ENCODE measurements around the gene LHFPL3. TPM values are rescaled to one million over a fixed set of nuclear protein-coding genes. Genes with fewer than 3 reads are reported as not detected.

Gene LHFPL3
- total RNA-seq, 1 donor from 2014 or later = not detected

DNA sequence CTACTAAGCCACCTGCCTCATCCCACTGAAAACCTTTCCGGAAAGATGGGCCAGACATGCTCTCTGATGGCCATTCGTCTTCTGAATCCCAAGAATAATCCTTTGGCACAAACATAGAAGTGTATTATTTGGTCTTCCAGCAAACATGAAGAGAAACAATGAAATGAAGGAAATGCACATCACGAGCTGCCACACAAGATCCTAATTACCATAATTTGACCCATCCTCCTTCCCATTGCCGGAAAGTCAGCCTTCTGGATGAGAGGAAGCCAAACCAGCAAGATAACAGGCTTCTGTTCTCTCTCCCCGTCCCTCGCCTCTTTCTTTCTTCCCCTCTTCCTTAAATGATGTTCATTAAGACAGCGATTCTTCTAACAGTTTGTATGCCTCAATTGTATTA, 466.7 kb downstream of the LHFPL3 start:
- Mint-ChIP-seq H3K27me3 (peaks cover 3% of the 10 kb centered on the region), H3K36me3 (ENCODE audit: insufficient read depth) (no peaks in the 10 kb centered on the region), H3K4me3 (ENCODE audit: low read depth) (no peak overlapping the region), H3K27ac (no peak overlapping the region), H3K9me3 (ENCODE audit: low read depth) (no peaks in the 10 kb centered on the region), H3K4me1 (ENCODE audit: low read depth) (peaks cover 2% of the 10 kb centered on the region)
- TF ChIP-seq, protein P1, sequence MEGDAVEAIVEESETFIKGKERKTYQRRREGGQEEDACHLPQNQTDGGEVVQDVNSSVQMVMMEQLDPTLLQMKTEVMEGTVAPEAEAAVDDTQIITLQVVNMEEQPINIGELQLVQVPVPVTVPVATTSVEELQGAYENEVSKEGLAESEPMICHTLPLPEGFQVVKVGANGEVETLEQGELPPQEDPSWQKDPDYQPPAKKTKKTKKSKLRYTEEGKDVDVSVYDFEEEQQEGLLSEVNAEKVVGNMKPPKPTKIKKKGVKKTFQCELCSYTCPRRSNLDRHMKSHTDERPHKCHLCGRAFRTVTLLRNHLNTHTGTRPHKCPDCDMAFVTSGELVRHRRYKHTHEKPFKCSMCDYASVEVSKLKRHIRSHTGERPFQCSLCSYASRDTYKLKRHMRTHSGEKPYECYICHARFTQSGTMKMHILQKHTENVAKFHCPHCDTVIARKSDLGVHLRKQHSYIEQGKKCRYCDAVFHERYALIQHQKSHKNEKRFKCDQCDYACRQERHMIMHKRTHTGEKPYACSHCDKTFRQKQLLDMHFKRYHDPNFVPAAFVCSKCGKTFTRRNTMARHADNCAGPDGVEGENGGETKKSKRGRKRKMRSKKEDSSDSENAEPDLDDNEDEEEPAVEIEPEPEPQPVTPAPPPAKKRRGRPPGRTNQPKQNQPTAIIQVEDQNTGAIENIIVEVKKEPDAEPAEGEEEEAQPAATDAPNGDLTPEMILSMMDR (IDR thresholded peaks at IDR 0.05; ENCODE audit: unreplicated experiment) = no peak
- DNase-seq (ENCODE audit: low spot score, unreplicated experiment) = no peak

DNA sequence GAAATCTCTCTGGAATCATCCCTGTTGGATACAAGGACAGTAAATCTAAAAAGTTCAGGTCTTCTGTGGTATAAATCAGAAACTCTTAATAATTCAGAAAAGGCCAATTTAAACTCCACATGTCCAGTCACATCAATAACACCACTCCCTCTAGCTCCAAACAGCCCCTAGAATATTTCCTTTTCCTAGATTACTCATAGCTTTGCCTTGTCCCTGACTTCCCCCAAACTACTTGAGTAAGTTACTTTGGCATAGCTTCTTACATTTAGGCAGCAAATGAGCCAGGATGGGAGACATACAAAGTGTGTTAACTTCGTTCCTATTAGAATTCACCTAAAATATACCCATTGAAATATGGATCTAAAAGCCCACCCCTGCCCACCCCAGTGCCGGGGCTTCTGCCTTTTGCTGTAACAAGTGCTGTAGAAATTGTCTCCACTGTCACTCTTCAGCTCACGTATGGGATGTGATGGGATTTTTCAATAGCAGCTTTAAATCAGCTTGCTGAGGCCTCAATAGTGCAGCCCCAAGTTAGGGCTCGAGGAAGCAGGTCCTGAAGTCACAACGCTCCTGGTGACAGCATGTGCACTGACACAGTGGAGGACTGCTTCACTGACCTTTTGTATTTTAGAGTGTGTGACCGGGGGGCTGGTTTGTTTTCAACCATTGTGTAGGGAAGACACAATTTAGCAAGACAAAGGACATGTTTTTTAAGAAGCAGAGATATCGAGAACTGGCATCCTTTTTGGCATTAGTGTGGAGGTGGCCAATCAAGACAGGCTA, 467.4 kb downstream of the LHFPL3 start:
- H3K4me3 Mint-ChIP-seq (ENCODE audit: low read depth) = no peak overlapping the region
- DNase-seq (ENCODE audit: low spot score, unreplicated experiment) = no peak
- peaks cover 2% of the 10 kb centered on the region for H3K4me1 Mint-ChIP-seq (ENCODE audit: low read depth)
- TF ChIP-seq, protein P1 (IDR thresholded peaks at IDR 0.05; ENCODE audit: unreplicated experiment) = no peak
- H3K9me3 Mint-ChIP-seq (ENCODE audit: low read depth) = no peaks in the 10 kb centered on the region
- no peaks in the 10 kb centered on the region for H3K36me3 Mint-ChIP-seq (ENCODE audit: insufficient read depth)
- H3K27me3 Mint-ChIP-seq = peaks cover 8% of the 10 kb centered on the region
- no peak overlapping the region for H3K27ac Mint-ChIP-seq

DNA sequence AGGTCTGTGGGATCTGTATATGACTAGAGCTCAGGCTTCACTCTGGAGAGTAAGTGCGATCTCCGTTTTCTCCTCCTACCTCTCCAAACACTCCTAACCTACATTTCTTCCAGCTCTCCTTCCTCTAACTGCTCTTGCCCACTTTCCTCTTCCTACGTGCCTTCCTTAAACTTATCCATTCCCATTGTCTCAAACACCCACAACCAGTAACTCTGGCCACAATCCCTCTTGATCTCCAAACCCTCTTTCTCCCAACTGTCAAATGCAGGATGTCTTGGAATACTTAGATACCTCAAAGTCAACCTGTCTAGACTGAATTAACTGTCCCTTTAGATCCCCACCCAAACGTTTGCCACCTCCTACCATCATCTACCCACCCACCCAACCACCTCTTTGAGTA, 471.9 kb downstream of the LHFPL3 start:
- H3K36me3 Mint-ChIP-seq (ENCODE audit: insufficient read depth) = no peaks in the 10 kb centered on the region
- no peak overlapping the region for H3K4me3 Mint-ChIP-seq (ENCODE audit: low read depth)
- peaks cover 17% of the 10 kb centered on the region for H3K27me3 Mint-ChIP-seq
- DNase-seq (ENCODE audit: low spot score, unreplicated experiment) = no peak
- no peaks in the 10 kb centered on the region for H3K9me3 Mint-ChIP-seq (ENCODE audit: low read depth)
- no peak overlapping the region for H3K27ac Mint-ChIP-seq
- TF ChIP-seq, protein P1 (IDR thresholded peaks at IDR 0.05; ENCODE audit: unreplicated experiment) = no peak
- no peaks in the 10 kb centered on the region for H3K4me1 Mint-ChIP-seq (ENCODE audit: low read depth)

DNA sequence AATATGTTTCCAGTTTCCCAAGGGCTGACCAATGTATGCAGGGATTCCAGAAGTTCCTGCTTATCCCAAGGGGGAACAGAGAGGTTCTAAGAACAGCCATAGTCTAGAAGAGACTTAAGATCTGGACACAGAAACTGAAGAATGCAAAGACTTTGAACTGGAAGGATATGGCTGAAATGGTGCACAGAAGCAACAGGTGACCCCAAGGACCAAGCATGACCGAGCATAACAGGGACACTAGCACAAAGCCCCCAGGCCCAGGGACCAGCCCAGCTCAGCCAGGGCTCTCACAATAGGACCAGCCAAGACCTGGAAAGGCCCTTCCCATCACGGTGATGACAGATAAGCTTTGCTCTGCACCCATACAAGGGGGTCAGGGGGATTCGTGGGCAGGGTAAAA, 472.6 kb downstream of the LHFPL3 start:
- TF ChIP-seq, protein P1 (IDR thresholded peaks at IDR 0.05; ENCODE audit: unreplicated experiment) = no peak
- Mint-ChIP-seq H3K36me3 (ENCODE audit: insufficient read depth) (no peaks in the 10 kb centered on the region), H3K27ac (no peak overlapping the region), H3K4me3 (ENCODE audit: low read depth) (no peak overlapping the region), H3K9me3 (ENCODE audit: low read depth) (no peaks in the 10 kb centered on the region), H3K27me3 (peaks cover 17% of the 10 kb centered on the region), H3K4me1 (ENCODE audit: low read depth) (no peaks in the 10 kb centered on the region)
- no peak for DNase-seq (ENCODE audit: low spot score, unreplicated experiment)

DNA sequence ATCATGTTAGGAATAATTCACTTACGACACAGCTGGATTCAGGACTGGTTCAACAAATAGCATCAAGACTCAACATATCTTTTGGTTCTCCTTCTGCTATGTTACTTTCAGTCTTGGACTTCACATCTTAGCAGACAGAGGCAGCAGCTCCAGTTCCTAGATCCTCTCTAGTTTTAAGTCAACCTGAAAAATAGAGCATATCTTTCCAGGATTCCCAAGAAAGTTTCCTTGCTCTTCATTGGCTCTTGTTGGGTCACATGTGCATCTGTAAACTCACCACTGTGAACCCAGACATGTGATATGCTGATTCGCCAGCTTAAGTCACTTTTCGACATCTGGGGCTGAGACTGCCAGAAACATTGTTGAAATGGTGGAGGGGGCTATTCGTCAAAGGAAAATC, 475.5 kb downstream of the LHFPL3 start:
- Mint-ChIP-seq H3K4me3 (ENCODE audit: low read depth) (no peak overlapping the region), H3K27me3 (peaks cover 19% of the 10 kb centered on the region), H3K4me1 (ENCODE audit: low read depth) (no peaks in the 10 kb centered on the region), H3K27ac (no peak overlapping the region), H3K36me3 (ENCODE audit: insufficient read depth) (no peaks in the 10 kb centered on the region), H3K9me3 (ENCODE audit: low read depth) (no peaks in the 10 kb centered on the region)
- DNase-seq (ENCODE audit: low spot score, unreplicated experiment) = no peak
- TF ChIP-seq, protein P1 (IDR thresholded peaks at IDR 0.05; ENCODE audit: unreplicated experiment) = no peak
